Vagina (tissue), 2 donors: ENCODE measurements around the gene PLEKHA6. TPM values are rescaled to one million over a fixed set of nuclear protein-coding genes. Genes with fewer than 3 reads are reported as not detected.

Experiments used
- DNase-seq, 2 donors: peaks; one replicate each; pipeline ENCODE4 v3.0.0-alpha.2; 2017; ENCODE audit errors: extremely low spot score in 2 of 2
- H3K27ac ChIP-seq: fragments of 200-600 bp; sonication (generic); one replicate; pipeline ENCODE4 v1.5.1; 2019
- H3K27me3 ChIP-seq: fragments of 200-600 bp; sonication (generic); one replicate; pipeline ENCODE4 v1.5.1; 2019
- H3K36me3 ChIP-seq, 2 donors: fragments of 200-600 bp; sonication (generic); one replicate each; pipeline ENCODE4 v1.5.1; 2017 to 2019
- H3K4me1 ChIP-seq: fragments of 200-600 bp; sonication (generic); one replicate; pipeline ENCODE4 v1.5.1; 2019
- H3K4me3 ChIP-seq, 2 donors: fragments of 200-600 bp; sonication (generic); 1 replicate in 1 of 2; 2 replicates in 1 of 2; pipeline ENCODE4 v1.5.1; 2016 to 2019
- H3K9me3 ChIP-seq: fragments of 200-600 bp; sonication (generic); one replicate; pipeline ENCODE4 v1.5.1; 2019
- POLR2A ChIP-seq, 2 donors: fragments of 450-650 bp; IDR thresholded peaks; one replicate each; pipeline ENCODE4 v1.6.1; 2017; ENCODE audit warnings: antibody characterized with exemption in 2 of 2, mild to moderate bottlenecking in 2 of 2, moderate library complexity in 2 of 2
- POLR2AphosphoS5 ChIP-seq, 2 donors: sonication (generic); formaldehyde crosslinking; IDR thresholded peaks; one replicate each; pipeline ENCODE4 v1.9.0; 2017; ENCODE audit warnings: antibody characterized with exemption in 2 of 2, mild to moderate bottlenecking in 2 of 2, low read depth in 1 of 2; ENCODE audit not compliant: insufficient read depth in 1 of 2
- intact Hi-C: fragments of 100-400 bp; cut with DNase I; formaldehyde crosslinking; loops from one replicate; pipeline ENCODE4 v1.15.1; 2023
- total RNA-seq: library from RNA; depleted of rRNA; stranded (reverse); fragments of >200 nt; gene quantifications from one replicate; pipeline ENCODE4 v1.2.3, GENCODE V29; 2016
- TF ChIP-seq, protein P1 (sequence below), 3 experiments: fragments of 450-650 bp in 2 of 3; fragments of 200-600 bp in 1 of 3; sonication (generic) in 1 of 3; IDR thresholded peaks; one replicate each; pipeline ENCODE4 v1.5.1; 2017 to 2019; ENCODE audit warnings: antibody characterized with exemption in 3 of 3, mild to moderate bottlenecking in 2 of 3, moderate library complexity in 2 of 3

Gene PLEKHA6
- total RNA-seq, 1 donor from 2014 or later = 15.0 TPM

DNA sequence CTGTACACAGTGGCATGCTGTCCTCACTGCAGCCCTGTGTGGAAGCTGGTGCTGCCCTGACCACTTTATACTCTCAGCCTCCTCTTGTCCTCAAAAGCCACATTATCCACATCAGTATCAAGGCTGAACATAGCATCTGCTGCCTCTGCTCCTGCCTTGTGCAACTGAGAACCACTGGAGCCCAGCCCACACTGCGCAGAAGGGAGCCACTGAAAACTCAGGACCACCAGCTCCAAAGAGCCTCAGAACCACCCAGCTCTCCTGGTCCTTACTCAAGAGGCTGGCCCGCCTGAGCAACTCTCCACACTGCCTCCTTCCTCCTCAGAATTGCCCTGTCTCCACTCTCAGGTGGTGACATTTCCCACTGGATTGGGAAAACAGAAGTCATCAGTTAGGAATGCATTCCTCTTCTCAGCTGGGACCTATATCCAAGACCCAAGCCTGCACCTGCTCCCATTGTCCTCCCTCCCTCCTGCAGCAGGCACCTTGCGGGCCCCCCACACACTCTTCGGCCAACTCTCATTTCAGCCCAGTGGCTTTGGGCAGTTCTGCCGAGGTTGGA is 156.4 kb downstream of the PLEKHA6 start:
- H3K36me3 ChIP-seq = no peaks in the 10 kb centered on the region
- intact Hi-C loops = no loop called here
- no peaks in the 10 kb centered on the region for H3K9me3 ChIP-seq
- no peak for DNase-seq
- TF ChIP-seq POLR2AphosphoS5 (IDR thresholded peaks at IDR 0.05; ENCODE audit: insufficient read depth in 1 of 2, low read depth in 1 of 2) = no peak
- TF ChIP-seq, protein P1, sequence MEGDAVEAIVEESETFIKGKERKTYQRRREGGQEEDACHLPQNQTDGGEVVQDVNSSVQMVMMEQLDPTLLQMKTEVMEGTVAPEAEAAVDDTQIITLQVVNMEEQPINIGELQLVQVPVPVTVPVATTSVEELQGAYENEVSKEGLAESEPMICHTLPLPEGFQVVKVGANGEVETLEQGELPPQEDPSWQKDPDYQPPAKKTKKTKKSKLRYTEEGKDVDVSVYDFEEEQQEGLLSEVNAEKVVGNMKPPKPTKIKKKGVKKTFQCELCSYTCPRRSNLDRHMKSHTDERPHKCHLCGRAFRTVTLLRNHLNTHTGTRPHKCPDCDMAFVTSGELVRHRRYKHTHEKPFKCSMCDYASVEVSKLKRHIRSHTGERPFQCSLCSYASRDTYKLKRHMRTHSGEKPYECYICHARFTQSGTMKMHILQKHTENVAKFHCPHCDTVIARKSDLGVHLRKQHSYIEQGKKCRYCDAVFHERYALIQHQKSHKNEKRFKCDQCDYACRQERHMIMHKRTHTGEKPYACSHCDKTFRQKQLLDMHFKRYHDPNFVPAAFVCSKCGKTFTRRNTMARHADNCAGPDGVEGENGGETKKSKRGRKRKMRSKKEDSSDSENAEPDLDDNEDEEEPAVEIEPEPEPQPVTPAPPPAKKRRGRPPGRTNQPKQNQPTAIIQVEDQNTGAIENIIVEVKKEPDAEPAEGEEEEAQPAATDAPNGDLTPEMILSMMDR (IDR thresholded peaks at IDR 0.05) = no peak
- no peak for TF ChIP-seq POLR2A (IDR thresholded peaks at IDR 0.05)
- H3K27me3 ChIP-seq = no peaks in the 10 kb centered on the region
- no peak overlapping the region for H3K27ac ChIP-seq
- no peak overlapping the region for H3K4me3 ChIP-seq
- H3K4me1 ChIP-seq = no peaks in the 10 kb centered on the region

DNA sequence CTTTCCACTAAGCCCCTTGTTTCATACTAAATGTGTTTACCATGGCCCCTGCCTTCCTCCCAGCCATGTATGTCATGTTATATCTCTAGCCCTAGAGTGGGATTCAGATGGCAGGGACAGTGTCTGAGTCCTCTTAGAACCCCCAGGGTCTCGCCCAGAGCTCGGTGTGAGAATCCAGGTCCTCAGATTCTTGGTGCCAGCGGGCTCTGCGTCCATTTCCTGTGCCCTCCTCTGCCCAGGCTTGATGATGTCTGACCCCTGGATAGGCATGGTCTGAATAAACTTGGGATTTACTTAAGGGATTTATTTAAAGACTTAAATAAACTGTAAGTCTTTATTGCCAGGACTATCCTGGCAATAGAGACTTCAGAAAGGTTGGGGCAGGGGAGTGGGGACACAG is 157.2 kb downstream of the PLEKHA6 start:
- no peak overlapping the region for H3K4me3 ChIP-seq
- no peak for DNase-seq
- H3K27me3 ChIP-seq = no peaks in the 10 kb centered on the region
- H3K9me3 ChIP-seq = no peaks in the 10 kb centered on the region
- no peaks in the 10 kb centered on the region for H3K4me1 ChIP-seq
- intact Hi-C loops = no loop called here
- TF ChIP-seq POLR2A (IDR thresholded peaks at IDR 0.05) (no peak), POLR2AphosphoS5 (IDR thresholded peaks at IDR 0.05; ENCODE audit: insufficient read depth in 1 of 2, low read depth in 1 of 2) (no peak)
- TF ChIP-seq, protein P1 (IDR thresholded peaks at IDR 0.05) = no peak
- no peak overlapping the region for H3K27ac ChIP-seq
- H3K36me3 ChIP-seq = no peaks in the 10 kb centered on the region

DNA sequence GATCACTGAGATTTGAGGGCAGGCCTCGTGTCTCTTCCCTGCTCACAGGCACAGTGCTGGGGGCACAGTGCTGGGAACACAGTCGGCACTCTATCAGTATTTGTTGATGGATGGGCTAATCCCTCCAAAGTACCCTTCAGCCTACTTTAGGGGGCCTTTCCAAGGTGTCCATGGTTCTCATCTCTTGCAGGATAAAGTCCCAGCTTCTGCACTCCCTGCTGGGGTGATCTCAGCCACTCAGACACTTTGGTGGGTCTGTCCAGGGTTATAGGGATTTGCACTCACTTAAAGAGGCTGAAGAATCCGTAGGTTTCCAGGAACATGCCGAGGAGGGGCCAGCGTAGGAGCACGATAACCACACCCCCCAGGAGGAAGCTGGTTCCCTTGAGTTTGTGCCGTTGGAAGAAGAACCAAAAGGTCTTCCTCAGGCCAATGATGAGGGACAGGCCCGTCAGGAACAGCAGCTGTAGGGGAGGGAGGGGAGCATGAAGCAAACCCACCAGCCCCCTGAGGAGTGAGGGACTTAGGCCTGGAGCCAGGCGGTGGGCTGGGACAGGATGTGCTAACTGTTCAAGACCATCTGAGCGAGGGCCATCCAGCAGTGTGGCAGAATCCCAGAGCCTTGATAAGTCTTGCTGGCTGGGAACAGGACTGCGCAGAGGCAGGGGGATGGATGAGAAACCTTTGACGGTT is 158.2 kb downstream of the PLEKHA6 start:
- no peak overlapping the region for H3K4me3 ChIP-seq
- H3K27me3 ChIP-seq = no peaks in the 10 kb centered on the region
- no peaks in the 10 kb centered on the region for H3K36me3 ChIP-seq
- no peaks in the 10 kb centered on the region for H3K4me1 ChIP-seq
- TF ChIP-seq POLR2A (IDR thresholded peaks at IDR 0.05) (no peak), POLR2AphosphoS5 (IDR thresholded peaks at IDR 0.05; ENCODE audit: insufficient read depth in 1 of 2, low read depth in 1 of 2) (no peak)
- TF ChIP-seq, protein P1 (IDR thresholded peaks at IDR 0.05) = no peak
- no peak overlapping the region for H3K27ac ChIP-seq
- DNase-seq = no peak
- no peaks in the 10 kb centered on the region for H3K9me3 ChIP-seq
- intact Hi-C loops = no loop called here

DNA sequence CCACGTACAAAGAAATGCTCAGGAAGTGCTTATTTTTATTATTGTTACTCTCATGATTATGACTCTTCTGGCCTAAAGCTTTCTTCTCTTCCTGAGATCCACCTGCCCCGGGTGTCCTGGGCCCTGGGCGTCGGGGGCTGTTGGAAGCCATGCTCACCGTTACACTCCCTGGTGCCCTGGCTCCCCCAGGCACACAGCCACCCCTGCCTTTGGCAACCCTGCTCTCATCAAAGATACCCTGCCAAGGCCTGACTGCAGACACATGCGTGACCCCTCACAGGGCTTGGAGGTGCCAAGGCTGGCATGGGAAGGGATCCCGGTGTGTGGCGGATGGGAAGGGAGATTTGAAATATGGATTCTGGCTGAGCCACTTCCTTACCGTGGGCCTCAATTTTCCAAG is 160.2 kb downstream of the PLEKHA6 start:
- DNase-seq = no peak
- Histone ChIP-seq H3K4me1 (no peaks in the 10 kb centered on the region), H3K27me3 (no peaks in the 10 kb centered on the region), H3K36me3 (no peaks in the 10 kb centered on the region), H3K27ac (no peak overlapping the region), H3K9me3 (no peaks in the 10 kb centered on the region), H3K4me3 (no peak overlapping the region)
- TF ChIP-seq, protein P1 (IDR thresholded peaks at IDR 0.05) = no peak
- TF ChIP-seq POLR2A (IDR thresholded peaks at IDR 0.05) (no peak), POLR2AphosphoS5 (IDR thresholded peaks at IDR 0.05; ENCODE audit: insufficient read depth in 1 of 2, low read depth in 1 of 2) (no peak)
- intact Hi-C loops = no loop called here
